Inflammatory macrophage (primary cell): Measurements from ENCODE around the gene PARN.

Source experiments
- DNase-seq, 2 donors: peaks; one replicate each; pipeline ENCODE4 v3.0.0-alpha.2; 2020 to 2022

The PARN gene

GRCh38 chr16:14495213-14496046 is 134.6 kb downstream of the PARN start:
- no peak for DNase-seq

- no peak for DNase-seq
Observed at GRCh38 chr16:14494396-14494966, 135.6 kb downstream of the PARN start.

- no peak for DNase-seq
Observed at GRCh38 chr16:14493791-14494190, 136.3 kb downstream of the PARN start.

DNA sequence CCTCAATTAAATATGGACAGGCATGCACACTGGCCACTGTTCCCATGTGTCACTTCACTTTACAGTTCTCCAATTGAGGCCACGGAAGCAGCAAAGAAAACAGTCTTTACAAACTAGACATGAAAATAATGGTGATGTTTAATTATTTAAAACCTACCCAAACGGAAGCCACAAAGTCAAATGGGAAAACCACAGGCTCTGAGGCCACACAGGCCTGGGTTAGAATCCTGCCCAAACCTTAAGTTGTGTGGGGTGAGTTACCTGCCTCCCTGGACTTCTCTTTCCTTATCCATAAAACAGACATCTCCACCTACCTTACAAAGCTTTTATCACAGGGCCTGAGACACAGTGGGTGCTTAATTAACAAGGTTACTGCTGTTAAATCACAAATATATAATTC is 137.4 kb downstream of the PARN start:
- DNase-seq = no peak

GRCh38 chr16:14491861-14492529 is 138.1 kb downstream of the PARN start:
- DNase-seq = no peak

DNA sequence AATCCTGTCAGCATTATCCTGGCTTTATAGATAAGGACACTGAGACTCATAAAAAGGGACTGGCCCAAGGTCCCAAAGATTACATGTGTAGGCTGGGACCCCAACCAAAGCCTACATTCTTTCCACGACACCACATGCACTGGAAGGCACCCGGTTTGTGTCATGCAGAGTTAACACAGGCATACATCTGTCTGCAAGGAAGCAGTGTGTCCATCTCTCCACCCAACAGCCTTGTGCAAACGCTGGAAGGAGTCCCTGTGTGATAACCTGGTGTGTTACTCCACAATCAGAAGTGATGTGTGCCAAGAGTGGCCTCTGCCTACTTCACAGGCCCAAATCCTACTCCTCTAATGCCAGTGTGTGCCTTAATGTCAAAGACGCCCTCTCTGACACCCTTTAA is 139.8 kb downstream of the PARN start:
- DNase-seq = no peak

DNA sequence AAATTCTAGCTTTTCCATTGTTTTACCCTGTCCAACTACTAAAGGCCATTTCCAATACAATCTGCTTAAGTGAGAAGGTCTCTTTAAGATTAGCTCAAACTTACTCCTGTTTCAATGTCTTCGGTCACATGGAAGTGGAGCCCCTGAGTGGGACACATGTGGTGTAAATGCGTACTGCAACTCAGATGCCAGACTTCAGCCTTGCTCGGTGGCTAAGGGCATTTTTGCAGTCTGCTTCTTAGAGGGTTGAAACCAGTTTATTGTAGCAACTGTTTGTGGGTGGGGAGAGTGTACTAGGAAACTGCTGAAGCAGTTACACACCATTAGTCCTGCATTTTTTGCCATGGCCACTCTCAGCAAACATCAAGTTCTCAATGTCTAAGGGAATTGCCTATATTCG is 140.6 kb downstream of the PARN start:
- peak in 1 of 2 donors; percentile 3 for DNase-seq

GRCh38 chr16:14487579-14487978 is 142.5 kb downstream of the PARN start:
- peak in 1 of 2 donors; percentile 24 for DNase-seq

DNA sequence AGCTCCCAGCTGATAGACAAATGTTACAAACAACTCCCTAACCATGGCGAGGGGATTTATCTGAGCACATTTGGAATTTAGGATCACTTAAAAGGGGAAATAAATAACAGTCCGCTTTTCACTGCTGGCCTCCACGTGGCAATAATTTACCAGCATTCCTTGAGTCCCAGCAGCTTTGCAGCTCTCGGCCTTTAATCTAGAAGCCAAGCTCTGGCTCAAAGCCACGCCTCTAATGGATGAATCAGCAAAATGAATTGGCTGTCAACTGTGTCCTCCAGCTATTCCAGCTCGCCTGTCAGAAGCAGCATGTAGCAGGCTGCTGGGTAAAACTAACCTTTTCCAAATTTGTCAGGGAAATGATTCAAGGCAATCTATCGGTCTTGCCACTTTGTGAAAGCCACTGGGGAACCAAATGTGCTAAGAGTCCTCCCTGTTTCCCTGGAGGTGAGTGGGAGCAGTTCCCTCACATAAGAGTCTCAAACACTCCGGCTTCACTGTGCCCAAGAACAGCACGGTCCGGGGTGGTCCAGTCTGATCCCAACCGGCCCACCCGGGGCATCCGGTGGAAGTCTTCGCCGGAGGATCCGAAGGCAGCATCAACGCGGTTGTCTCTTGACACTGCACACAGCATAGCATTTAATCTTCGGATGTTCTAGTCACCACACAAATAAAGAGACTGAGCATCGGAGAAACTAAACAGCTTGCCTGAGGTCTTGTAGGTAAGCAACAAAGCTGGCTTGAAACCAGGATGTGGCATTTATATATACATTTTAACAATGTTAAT is 143.3 kb downstream of the PARN start:
- DNase-seq = peak; percentile 27 to 35

GRCh38 chr16:14485811-14486519 is 144.1 kb downstream of the PARN start:
- no peak for DNase-seq

GRCh38 chr16:14485121-14485551 is 144.9 kb downstream of the PARN start:
- no peak for DNase-seq

DNA sequence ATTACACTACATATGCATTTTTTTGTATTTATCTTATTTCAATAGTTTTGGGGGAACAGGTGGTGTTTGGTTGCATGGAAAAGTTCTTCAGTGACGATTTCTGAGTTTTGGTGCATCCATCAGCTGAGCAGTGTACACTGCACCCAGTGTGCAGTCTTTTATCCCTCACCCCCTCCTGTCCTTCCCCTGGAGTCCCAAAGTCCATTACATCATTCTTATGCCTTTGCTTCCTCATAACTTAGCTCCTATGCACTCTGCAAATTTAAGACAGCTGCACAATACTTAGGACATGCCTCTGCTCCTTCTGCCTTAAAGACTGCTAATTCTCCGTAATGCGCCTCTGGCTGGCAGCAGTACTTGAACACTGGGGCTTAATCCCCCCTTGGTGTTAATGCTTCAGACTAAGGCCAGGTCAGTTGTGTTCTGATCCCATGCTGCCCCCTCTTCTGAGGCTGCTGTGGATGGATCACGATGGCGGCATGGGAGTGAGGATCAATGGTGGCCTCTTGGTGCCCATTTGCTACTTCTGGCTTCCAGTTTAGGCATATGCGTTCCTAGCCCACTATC is 146.2 kb downstream of the PARN start:
- DNase-seq = no peak

DNA sequence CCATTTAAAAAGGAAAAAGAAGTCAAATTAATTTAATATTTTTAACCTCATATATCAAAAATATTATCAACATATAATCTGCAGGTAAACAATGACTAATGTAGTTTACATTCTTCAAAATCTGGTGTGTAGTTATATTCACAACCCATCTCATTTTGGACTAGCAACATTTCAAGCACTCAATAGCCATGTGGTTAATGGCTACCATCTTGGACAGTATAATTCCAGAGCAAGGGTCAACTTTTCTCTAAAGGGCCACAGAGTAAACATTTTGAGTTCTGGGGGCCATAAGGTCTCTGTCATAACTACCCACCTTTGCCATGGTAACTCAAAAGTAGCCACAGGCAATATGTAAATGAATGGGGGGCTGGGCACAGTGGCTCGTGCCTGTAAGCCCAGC is 153.9 kb downstream of the PARN start:
- DNase-seq = no peak

- DNase-seq = no peak
Observed at GRCh38 chr16:14475370-14476139, 154.5 kb downstream of the PARN start.

GRCh38 chr16:14473488-14473887 is 156.6 kb downstream of the PARN start:
- DNase-seq = no peak

- no peak for DNase-seq
Observed at GRCh38 chr16:14472357-14472756, 157.7 kb downstream of the PARN start.

GRCh38 chr16:14470788-14471187 is 159.3 kb downstream of the PARN start:
- no peak for DNase-seq

- no peak for DNase-seq
Observed at GRCh38 chr16:14465799-14466198, 164.3 kb downstream of the PARN start.

- DNase-seq = no peak
Observed at GRCh38 chr16:14464796-14465195, 165.3 kb downstream of the PARN start.

GRCh38 chr16:14464192-14464591 is 165.9 kb downstream of the PARN start:
- no peak for DNase-seq

GRCh38 chr16:14462811-14463210 is 167.2 kb downstream of the PARN start:
- DNase-seq = no peak
